Motor neuron (in vitro differentiated cells): ENCODE data around the gene TUBB2B. TPM values are rescaled to one million over a fixed set of nuclear protein-coding genes. Genes with fewer than 3 reads are reported as not detected.

Source experiments
- ATAC-seq, 8 experiments: fragments of 200-7000 bp; cut with Tn5 transposase; replicated peaks in 6 of 8; 2 replicates each; pipeline ENCODE4 v1.8.0; 2021; ENCODE audit warnings: mild to moderate bottlenecking in 8 of 8, moderate library complexity in 8 of 8
- H3K27ac ChIP-seq, 2 donors: fragments of 250-450 bp; sonication (Bioruptor Pico); 2 replicates each; pipeline ENCODE4 v1.9.0; 2021; ENCODE audit warnings: antibody characterized with exemption in 2 of 2, mild to moderate bottlenecking in 2 of 2, moderate library complexity in 1 of 2
- H3K4me1 ChIP-seq, 2 donors: fragments of 250-450 bp; sonication (Bioruptor Pico); replicated peaks in 1 of 2; 2 replicates each; pipeline ENCODE4 v1.6.1; 2021; ENCODE audit warnings: antibody characterized with exemption in 2 of 2, mild to moderate bottlenecking in 2 of 2, moderate library complexity in 1 of 2
- H3K4me3 ChIP-seq, 5 donors: fragments of 250-450 bp; sonication (Bioruptor Pico); 2 replicates each; pipeline ENCODE4 v1.9.0; 2021; ENCODE audit warnings: antibody characterized with exemption in 5 of 5, mild to moderate bottlenecking in 5 of 5, moderate library complexity in 4 of 5
- WGBS, 10 experiments: fragments of 450-650 bp; shearing (Covaris generic); methylation state at CpG; one replicate each; pipeline ENCODE4 v1.0.0; 2022; 5-methylcytosine and 5-hydroxymethylcytosine counted together
- in situ Hi-C, 9 experiments: fragments of 400-800 bp; cut with MboI; loops; one replicate each; pipeline ENCODE4 v1.15.0; 2021; ENCODE audit warnings: low sequenced_read_pairs in 9 of 9, low pct_unique_long_range_greater_than_20kb in 2 of 9; ENCODE audit not compliant: unreplicated experiment in 9 of 9
- total RNA-seq, 8 experiments: library from RNA; unstranded; fragments of 300-600 nt; gene quantifications; 2 replicates each; pipeline versions ENCODE4 v1.2.3 to v1.2.4, GENCODE V29; 2022

TUBB2B gene
- 1,000 to 10,000 TPM in 4 of 8 experiments, 100 to 1,000 TPM in 1, 10 to 100 TPM in 3; 12.0 to 1,628 (median 1,082) TPM for total RNA-seq

DNA sequence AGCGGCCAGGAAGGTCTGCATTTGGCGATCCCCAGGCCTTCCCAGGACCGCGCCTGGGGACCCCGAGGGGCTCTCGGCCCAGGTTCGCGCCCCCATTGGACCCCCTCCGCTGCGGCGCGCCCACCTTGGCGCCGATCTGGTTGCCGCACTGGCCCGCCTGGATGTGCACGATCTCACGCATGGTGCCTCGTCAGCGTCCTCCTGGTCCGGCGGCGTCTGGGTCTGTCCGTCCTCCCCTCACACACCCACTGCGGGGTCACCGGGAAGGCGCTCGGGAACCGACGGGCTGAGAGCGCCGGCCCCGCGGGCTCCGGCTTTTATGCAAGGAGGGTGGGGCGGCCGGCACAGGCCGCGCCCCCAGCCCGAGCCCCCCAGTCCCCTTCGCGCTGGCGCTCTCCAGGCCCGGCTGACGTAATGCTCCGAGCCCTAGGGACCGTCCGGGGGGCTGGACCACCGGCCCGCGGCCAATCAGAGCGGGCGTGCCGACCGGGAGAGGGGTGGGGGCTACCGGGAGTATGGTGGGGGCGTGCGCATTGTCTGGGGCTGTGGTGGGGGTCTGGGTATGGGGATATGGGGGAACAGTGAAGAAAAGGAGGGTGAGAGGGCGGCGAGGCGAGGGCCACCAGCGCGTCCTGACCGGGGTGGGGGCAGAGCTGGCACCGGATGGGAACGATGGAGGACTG is at the start of gene TUBB2B:
TSS of gene TUBB2B (minus strand) at position 291 of the 683 bp plus-strand sequence. CDS start at position 181, 110 bp downstream.
- ATAC-seq: peak; percentile 41 to 80 (median 72)
- H3K4me3 ChIP-seq: peak within 1 kb of the TSS; percentile 85 to 93 (median 91)
- 0% methylated on average over 1 to 8 of the region's 66 CpGs; no CpG with 5 or more reads in 8 of the 10 experiments for WGBS, 10 experiments
- peaks cover 2 to 19% of the 10 kb centered on the region in 2 donors for H3K4me1 ChIP-seq
- in situ Hi-C loops: loop anchor here in 2 of 9 experiments (25.0 kb wide), 2 partner anchors 90 to 240 kb away; partner anchors contain the start of gene NQO2 (in 1 of the 2)
- H3K27ac ChIP-seq: peak within 1 kb of the TSS; percentile 98 to 100

DNA sequence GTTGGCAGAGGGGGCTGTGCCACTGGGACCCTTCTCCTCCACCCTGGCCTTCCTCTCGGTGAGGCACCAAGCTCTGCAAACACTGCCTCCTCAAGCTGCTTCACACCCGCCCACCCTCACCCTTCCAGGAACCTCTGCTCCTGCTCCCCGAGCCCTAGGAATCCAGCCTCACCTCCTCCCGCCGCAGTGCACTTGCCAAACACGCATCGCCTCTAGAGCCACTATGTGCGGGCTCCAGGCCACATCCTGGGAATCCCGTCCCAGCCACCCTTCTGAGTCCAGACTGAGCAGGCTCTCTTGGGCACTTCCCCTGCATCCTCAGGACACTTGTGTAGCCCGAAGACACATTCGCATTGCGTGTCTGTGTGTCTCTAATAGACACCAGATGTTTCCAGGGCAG is 49.8 kb upstream of the TUBB2B start:
- ATAC-seq: peak in 3 of 8 experiments; percentile 42 to 50 (median 48)
- Histone ChIP-seq H3K27ac (no peak overlapping the region), H3K4me3 (no peak overlapping the region), H3K4me1 (peaks cover 14 to 16% of the 10 kb centered on the region in 2 donors)
- in situ Hi-C loops: loop anchor here in 8 of 9 experiments (5.0 to 25.0 kb wide), 6 partner anchors 185 to 735 kb away; partner anchors contain the start of gene SLC22A23 (in 3 of the 8)
- 0 to 100% (median 100%) methylated on average over 1 to 4 of the region's 12 CpGs; no CpG with 5 or more reads in 6 of the 10 experiments for WGBS, 10 experiments

DNA sequence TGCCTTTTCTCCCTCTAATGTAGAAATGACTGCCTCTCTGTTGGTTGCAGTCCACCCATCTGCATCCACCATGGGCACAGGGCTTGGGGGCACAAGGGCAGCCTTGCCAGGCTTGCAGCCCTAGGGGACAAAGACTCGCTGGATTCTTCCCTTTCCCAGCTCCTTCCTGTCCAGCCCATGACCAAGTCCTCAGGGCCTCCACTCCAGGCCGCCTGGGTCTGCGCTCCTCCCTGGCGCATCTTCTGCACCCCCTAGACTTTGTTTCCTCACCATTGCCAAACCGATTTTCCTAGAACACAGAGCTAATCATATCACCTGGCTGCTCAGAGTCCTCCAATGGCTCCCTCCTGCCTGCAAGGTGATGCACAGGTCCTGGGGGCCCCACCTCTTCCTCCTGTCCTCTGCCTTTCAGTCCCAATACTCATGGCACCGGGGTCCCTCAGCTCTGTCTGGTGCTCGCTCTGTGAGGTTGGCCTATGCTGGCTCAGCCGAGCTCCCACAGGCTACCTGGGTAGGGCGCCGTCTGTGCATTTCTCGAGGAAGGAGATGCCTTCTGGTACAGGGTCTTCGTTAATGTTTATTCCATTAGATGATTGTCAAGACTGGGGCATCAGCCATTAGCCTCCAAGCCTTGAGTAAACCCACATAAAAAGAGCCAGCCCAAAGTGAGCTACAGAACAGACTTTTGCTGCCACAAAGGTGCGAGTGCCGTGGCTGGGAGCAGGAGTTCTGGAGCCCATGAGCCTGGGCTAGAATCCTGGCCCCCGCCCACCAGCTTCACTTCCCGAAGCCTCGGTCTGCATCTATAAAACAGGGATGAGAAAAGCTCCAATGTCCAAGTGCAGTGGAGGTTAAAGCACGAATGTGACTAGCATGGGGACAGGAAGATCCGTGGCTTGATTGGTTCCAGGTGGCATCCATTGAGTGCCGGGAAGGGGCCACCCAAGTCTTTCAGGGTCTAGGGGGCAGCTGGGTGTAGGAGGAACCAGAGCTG is 49.0 kb upstream of the TUBB2B start:
- Histone ChIP-seq H3K4me3 (no peak overlapping the region), H3K4me1 (peaks cover 6 to 9% of the 10 kb centered on the region in 2 donors), H3K27ac (no peak overlapping the region)
- in situ Hi-C loops: loop anchor here in 8 of 9 experiments (5.0 to 25.0 kb wide), 6 partner anchors 186 to 736 kb away; partner anchors contain the start of gene SLC22A23 (in 3 of the 8)
- peak in 1 of 8 experiments; percentile 9 for ATAC-seq
- WGBS, 10 experiments: 80 to 100% (median 88%) methylated on average over 1 to 12 of the region's 20 CpGs; no CpG with 5 or more reads in 4 of the 10 experiments

DNA sequence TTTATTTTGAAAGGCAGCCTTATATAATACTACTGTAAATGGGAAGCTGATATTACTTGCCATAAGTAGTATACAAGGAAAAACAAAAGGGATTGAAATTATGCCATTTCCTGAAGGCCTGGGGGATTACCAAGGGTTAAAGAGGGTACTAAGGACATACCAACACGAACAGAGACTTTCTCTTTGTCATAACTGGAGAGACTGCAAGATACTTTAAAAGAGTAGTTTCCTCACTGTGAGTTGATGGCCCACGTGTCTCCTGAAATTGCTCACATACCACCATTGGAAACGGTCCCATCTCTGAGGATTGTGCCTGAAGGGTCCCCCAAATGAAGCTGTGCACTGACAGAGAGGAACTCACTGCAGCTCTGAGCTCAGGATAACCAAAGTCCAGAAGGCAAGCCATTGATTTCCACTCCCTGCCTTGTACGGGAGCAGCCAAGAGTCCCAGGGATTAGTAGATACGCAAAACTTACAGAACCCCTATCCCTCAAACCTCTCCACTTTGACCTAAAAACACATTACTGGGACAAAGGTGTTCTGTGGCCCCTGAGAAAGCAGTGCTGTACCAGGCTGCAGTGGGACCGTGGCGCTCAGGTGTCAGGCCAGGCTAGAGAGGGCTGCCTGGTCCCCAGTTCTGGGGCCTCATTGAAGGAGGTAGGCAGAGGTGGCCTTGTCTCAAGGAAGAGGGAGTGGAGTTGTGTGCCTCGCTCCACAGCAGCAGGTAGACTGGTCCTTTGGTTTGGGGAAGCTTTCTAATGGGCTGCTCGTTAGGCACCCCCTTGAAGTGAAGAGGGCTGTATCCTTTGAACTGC is 46.5 kb upstream of the TUBB2B start:
- H3K4me1 ChIP-seq: no peaks in the 10 kb centered on the region
- in situ Hi-C loops: loop anchor here in 6 of 9 experiments (10.0 to 25.0 kb wide), 3 partner anchors 137 to 738 kb away; a partner anchor contains a TSS
- WGBS, 10 experiments: 43 to 100% (median 93%) methylated on average over 1 to 6 of the region's 9 CpGs
- ATAC-seq: no peak
- H3K4me3 ChIP-seq: no peak overlapping the region
- H3K27ac ChIP-seq: no peak overlapping the region

DNA sequence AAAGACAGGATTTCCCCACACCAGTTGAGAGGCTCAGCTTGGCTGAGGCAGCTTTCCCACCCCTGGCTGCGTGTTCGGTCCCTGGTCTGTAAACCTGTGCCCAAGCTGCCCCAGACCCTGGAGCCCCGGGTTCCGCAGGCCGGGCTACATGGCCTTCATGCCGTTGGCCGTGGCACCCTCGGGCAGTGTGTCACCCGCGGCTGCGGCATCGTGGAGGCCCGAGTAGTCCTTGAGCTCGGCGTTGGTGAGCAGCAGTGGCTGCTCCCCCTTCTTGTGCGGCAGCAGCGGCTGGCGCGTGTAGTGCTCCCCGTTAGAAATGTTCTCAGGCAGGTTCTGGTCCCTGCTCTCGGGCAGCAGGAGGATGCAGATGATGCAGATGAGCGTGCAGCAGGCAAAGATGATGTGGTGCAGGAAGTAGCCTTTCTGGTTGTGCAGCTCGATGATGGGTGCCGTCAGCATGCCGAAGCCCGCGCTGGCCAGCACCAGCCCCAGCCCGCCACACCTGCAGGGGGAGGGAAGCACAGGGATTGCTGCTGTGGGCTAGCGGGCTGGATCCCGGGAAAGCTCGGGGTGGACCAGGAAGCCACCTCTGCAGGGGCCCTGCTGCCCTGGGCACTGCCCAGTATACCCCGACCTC is 45.6 kb upstream of the TUBB2B start:
- Histone ChIP-seq H3K4me3 (no peak overlapping the region), H3K4me1 (no peaks in the 10 kb centered on the region), H3K27ac (no peak overlapping the region)
- no peak for ATAC-seq
- in situ Hi-C loops: loop anchor here in 6 of 9 experiments (10.0 to 25.0 kb wide), 3 partner anchors 136 to 739 kb away; a partner anchor contains a TSS
- WGBS, 10 experiments: 70 to 100% (median 94%) methylated on average over 1 to 19 of the region's 32 CpGs; no CpG with 5 or more reads in 2 of the 10 experiments

DNA sequence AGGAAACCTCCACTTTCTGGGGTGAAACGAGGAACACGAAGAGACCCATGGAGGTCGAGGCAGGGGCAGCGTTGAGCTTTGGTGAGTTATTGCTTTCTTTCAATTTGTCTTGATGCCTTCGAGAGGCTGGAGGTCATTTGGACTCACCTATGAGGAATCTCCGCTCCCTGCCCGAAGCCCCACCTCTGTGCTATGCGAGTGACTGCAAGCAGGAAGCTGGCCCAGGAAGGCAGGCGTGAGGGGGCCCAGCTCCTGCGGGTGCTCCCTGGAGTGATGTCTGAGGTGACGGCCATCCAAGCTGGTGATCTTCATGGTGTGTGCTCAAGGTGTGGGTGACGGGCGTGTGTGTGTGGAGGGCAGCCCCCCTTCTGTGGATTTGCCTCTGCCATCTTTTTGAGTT is 44.3 kb upstream of the TUBB2B start:
- no peak for ATAC-seq
- H3K4me3 ChIP-seq: no peak overlapping the region
- 83 to 100% (median 93%) methylated on average over 2 to 11 of the region's 13 CpGs; no CpG with 5 or more reads in 3 of the 10 experiments for WGBS, 10 experiments
- in situ Hi-C loops: loop anchor here in 6 of 9 experiments (10.0 to 25.0 kb wide), 3 partner anchors 134 to 741 kb away; a partner anchor contains a TSS
- H3K27ac ChIP-seq: no peak overlapping the region
- no peaks in the 10 kb centered on the region for H3K4me1 ChIP-seq

DNA sequence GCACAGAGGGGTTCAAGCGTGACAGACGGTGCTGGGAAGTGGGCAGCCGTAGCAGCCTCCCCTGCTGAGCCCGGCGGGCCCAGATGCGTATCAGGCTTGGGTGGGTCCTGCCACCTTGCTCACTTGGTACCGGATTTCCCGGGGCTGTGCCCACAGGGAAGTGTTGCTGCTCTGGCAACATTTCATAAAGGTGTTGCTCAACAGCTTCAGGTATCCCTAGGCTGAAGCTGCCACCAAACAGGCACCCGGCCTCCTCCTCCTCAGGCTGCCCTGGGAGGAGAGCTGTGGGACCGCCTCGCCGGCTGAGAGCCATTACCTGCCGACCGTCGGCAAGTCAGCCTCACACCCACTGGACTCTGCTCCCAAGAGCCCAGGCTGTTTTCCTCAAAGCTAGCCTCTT is 42.8 kb upstream of the TUBB2B start:
- no peak overlapping the region for H3K27ac ChIP-seq
- no peak for ATAC-seq

DNA sequence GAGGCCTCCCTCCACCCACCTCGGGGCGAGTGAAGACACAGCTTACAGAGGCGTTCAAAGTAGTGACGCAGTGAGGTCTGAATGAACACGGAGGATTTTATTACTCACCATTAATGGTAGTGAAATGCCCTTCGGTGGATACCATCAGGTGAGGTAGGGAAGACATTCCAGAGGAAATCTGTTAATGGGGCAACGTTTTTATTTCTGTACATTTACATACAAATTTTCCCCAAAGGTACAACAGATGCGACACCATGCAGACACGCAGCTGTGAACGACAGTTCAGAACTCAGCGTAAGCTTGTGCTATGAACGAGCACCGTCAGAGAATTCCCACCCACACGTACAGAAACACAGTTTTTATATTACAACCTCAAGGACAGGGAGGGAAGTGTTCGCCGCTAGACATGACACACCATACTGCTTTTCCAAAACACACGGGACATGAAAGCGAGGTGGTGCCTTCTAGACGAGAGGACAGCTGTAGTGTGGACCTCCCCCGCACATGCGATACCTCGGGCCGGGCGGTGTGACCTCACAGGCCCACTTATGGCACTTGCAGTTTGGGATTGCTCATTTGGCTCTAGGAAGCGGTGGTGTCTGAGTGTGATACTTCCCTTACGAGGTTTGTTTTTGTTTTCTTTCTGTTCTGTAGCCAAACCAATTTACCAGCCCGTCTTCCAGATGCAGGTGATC is 42.0 kb upstream of the TUBB2B start:
- Histone ChIP-seq H3K4me3 (no peak overlapping the region), H3K27ac (no peak overlapping the region), H3K4me1 (no peaks in the 10 kb centered on the region)
- no peak for ATAC-seq
- WGBS, 10 experiments: 0 to 89% (median 82%) methylated on average over 1 to 17 of the region's 27 CpGs; no CpG with 5 or more reads in 2 of the 10 experiments
- in situ Hi-C loops: loop anchor here in 2 of 9 experiments (25.0 kb wide), 2 partner anchors 132 to 743 kb away; a partner anchor contains a TSS

More for the DNA sequence above, 42.8 kb upstream of the TUBB2B start:
- in situ Hi-C loops: loop anchor here in 6 of 9 experiments (10.0 to 25.0 kb wide), 3 partner anchors 133 to 742 kb away; a partner anchor contains a TSS
- no peaks in the 10 kb centered on the region for H3K4me1 ChIP-seq
- H3K4me3 ChIP-seq: no peak overlapping the region
- WGBS, 10 experiments: 90 to 97% (median 95%) methylated on average over 2 to 7 of the region's 15 CpGs; no CpG with 5 or more reads in 7 of the 10 experiments

DNA sequence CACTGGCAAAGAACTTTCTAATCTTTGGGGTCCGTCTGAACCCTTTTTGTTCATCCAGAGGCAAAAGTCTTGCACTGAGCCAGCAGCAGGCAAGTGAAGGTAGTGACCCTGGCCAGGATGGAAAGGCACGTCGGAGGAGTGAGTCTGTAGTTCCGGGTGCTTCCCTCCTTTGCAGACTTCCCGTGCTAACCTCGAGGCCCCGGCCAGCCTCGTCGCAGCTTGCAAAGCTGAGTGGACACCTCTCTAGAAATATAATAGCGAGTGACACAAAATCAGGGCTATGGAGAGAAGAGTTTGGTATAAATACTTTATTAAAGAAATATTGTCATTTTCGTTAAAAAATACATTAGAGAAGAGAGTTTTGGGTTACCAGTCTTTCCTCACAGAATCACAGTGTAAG is 41.2 kb upstream of the TUBB2B start:
- 51 to 100% (median 87%) methylated on average over 1 to 11 of the region's 11 CpGs; no CpG with 5 or more reads in 2 of the 10 experiments for WGBS, 10 experiments
- no peaks in the 10 kb centered on the region for H3K4me1 ChIP-seq
- H3K27ac ChIP-seq: no peak overlapping the region
- ATAC-seq: no peak
- H3K4me3 ChIP-seq: no peak overlapping the region
- in situ Hi-C loops: loop anchor here in 2 of 9 experiments (25.0 kb wide), 2 partner anchors 131 to 744 kb away; a partner anchor contains a TSS

DNA sequence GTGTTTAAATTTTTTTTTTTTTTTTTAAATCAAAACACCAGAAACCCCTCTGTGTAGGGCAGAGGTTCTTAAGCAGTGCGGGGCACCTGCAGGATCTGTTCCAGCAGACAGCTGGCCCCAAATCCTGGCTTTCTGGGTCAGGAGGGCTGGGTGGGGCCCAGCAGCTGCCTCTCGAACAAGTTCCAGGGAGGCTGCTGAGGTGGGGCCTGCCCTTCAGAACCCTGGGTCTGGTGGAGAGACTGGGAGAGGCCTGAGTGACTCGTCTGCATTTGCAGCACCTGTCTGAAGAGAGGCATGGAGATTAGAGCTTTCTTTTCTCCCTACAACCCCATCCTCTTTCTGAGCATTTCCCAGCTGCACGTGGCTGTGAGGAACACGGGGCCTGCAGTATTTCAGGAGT is 39.7 kb upstream of the TUBB2B start:
- 76 to 100% (median 100%) methylated on average over 1 to 3 of the region's 5 CpGs; no CpG with 5 or more reads in 5 of the 10 experiments for WGBS, 10 experiments
- in situ Hi-C loops: loop anchor here in 2 of 9 experiments (25.0 kb wide), 2 partner anchors 130 to 745 kb away; a partner anchor contains a TSS
- peak in 1 of 8 experiments; percentile 15 for ATAC-seq

More for the DNA sequence above, 39.7 kb upstream of the TUBB2B start:
- Histone ChIP-seq H3K27ac (no peak overlapping the region), H3K4me3 (no peak overlapping the region), H3K4me1 (no peaks in the 10 kb centered on the region)
